Natural killer cell treated with Interleukin-12 subunit alpha and Interleukin-12 subunit beta and Interleukin-15 and Interleukin-18, amount 100 ng/mL, for 72 hours (primary cell): ENCODE results near the gene GNG13. TPM values are rescaled to one million over a fixed set of nuclear protein-coding genes. Genes with fewer than 3 reads are reported as not detected.

Source experiments
- ATAC-seq, 2 donors: fragments of 150-1000 bp; cut with Tn5 transposase in 1 of 2; sonication (Bioruptor Pico), chemical (Tn5 transposase) in 1 of 2; 2 replicates each; pipeline ENCODE4 v1.10.0; 2021
- DNase-seq: peaks from one replicate; pipeline ENCODE4 v3.0.0; 2022; ENCODE audit warnings: low spot score
- H3K27ac Mint-ChIP-seq, 2 donors: 1 replicate in 1 of 2; 2 replicates in 1 of 2; pipeline ENCODE4 v1.8.0; 2022; ENCODE audit warnings: mixed read lengths in 2 of 2, mild to moderate bottlenecking in 1 of 2, moderate library complexity in 1 of 2
- H3K27me3 Mint-ChIP-seq, 2 donors: 1 replicate in 1 of 2; 2 replicates in 1 of 2; pipeline ENCODE4 v1.8.0; 2022; ENCODE audit warnings: mixed read lengths in 2 of 2
- H3K36me3 Mint-ChIP-seq: one replicate; pipeline ENCODE4 v1.8.0; 2022; ENCODE audit warnings: mixed read lengths
- H3K4me1 Mint-ChIP-seq, 2 donors: 1 replicate in 1 of 2; 2 replicates in 1 of 2; pipeline ENCODE4 v1.8.0; 2022; ENCODE audit warnings: low read depth in 2 of 2, mixed read lengths in 2 of 2, mild to moderate bottlenecking in 1 of 2
- H3K4me3 Mint-ChIP-seq: one replicate; pipeline ENCODE4 v1.8.0; 2022; ENCODE audit warnings: mixed read lengths
- H3K9me3 Mint-ChIP-seq: 2 replicates; pipeline ENCODE4 v1.8.0; 2022; ENCODE audit warnings: mixed read lengths
- total RNA-seq, 2 donors: library from RNA; stranded (reverse); gene quantifications; one replicate each; pipeline ENCODE4 v1.2.3, GENCODE V29; 2022

GNG13 gene
- not detected for total RNA-seq

DNA sequence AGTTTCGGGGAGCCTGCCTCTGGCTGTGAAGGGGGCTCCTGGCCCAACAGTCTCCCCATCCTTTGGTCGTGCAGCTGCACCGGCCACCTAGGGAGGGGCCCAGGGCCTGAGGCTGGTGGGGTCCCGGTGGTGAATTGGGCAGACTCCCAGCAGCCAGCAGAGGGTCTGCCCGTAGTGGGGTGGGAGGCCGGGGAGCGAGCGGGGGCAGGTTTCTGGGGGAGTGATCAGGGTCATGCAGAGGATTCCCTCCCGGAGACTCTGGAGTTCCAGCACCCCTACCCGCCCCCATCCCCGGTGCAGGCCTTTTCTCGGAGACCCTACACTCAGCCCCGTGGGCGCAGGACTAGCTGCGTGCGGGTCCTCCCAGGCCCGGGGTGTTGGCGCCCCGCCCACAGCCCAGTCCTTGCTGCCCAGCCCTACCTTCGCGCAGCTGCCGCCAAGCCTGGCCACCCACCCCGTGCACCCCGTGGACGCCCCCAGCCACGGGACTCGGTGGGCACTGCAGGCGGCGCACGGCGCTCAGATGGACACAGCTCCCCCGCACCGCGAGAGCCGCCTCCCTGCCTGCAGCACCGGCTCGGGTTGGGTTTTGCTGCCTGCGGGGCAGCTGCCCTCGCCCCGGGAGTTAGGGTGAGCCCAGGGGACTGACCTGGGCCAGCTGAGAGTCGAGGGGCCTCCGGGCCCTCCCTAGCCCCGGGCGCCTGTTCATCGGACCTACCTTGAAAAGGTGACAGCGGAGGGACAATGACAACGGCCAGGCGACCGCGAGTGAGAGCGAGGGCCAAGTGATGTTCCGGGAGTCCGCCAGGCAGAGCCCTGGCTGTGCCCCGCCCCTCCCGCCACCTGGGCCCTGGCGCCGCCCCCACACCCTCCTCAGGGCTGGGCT lies at the start of gene GNG13:
Gene GNG13, minus strand, starts transcription at position 787 of the 886 bp plus-strand sequence. CDS start 1,657 bp downstream, outside the sequence.
- no peak for ATAC-seq
- Mint-ChIP-seq H3K9me3 (no peaks in the 10 kb centered on the region), H3K27me3 (peaks cover 0 to 3% of the 10 kb centered on the region in 2 donors), H3K4me3 (no peak within 1 kb of the TSS), H3K36me3 (no peaks in the 10 kb centered on the region), H3K4me1 (no peaks in the 10 kb centered on the region), H3K27ac (no peak within 1 kb of the TSS)
- no peak for DNase-seq

- H3K27me3 Mint-ChIP-seq = no peaks in the 10 kb centered on the region
- DNase-seq = no peak
- peaks cover 9% of the 10 kb centered on the region for H3K36me3 Mint-ChIP-seq
- no peak overlapping the region for H3K4me3 Mint-ChIP-seq
- H3K4me1 Mint-ChIP-seq = peaks cover 0 to 9% of the 10 kb centered on the region in 2 donors
- H3K9me3 Mint-ChIP-seq = peaks cover 4% of the 10 kb centered on the region
- H3K27ac Mint-ChIP-seq = no peak overlapping the region
- no peak for ATAC-seq
Observed at GRCh38 chr16:848510-849253, 48.1 kb upstream of the GNG13 start.

DNA sequence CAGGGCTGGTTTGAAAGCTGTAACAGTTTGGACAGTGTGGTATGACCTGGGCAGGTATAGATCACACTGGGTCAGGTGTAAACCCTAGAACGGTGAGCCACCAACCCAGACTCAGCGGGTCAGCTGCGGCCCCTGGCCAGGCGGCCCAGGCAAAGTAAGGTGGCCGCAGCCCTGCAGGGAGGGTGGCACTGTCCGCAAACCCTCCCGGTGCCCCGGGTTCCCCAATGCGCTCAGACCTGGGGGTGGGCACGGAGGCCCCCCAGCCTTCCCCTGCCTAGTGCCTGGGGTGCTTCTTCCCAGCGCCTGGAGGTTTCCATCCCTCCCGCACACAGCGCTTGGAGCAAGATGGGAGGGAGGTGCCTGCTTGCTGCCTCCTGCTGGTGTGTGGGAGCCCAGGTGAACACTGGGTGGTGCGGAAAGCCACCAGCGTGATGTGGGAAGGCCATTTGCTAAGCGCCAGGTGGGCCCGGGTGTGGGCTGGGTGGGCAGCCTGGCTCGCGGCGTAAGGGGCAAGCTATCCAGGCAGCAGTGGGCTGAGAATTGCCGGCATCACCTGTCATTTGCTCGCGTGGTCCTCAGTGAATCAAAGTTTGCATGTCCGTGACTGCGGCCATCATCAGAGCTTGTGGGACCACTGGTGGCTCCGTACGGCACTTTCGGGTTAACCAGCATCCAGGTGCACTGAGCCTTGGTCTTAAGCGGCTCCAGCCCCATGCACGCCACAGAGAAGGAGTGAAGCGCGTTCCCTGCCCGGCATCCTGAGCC lies 47.3 kb upstream of the GNG13 start:
- peaks cover 0 to 6% of the 10 kb centered on the region in 2 donors for H3K4me1 Mint-ChIP-seq
- no peak for ATAC-seq
- no peak overlapping the region for H3K27ac Mint-ChIP-seq
- no peaks in the 10 kb centered on the region for H3K27me3 Mint-ChIP-seq
- H3K36me3 Mint-ChIP-seq = peaks cover 9% of the 10 kb centered on the region
- peaks cover 4% of the 10 kb centered on the region for H3K9me3 Mint-ChIP-seq
- no peak overlapping the region for H3K4me3 Mint-ChIP-seq
- DNase-seq = no peak

DNA sequence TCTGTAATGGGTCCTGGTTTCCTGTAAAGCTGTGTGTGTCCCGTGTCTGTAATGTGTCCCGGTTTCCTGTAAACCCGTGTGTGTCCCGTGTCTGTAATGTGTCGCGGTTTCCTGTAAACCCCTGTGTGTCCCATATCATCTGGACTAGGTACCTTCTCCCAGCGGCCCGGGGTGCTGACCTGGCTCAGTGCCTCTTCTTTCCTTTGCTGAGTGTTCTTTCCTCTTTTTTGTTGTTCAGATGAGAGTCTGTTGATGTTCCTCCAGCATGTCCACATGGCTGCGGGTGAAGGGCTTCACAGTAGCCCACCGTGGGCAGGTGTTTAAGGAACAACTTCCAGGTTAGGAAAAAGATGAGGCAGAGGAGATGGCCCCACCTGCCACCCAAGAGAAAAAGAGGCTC lies 46.6 kb upstream of the GNG13 start:
- Mint-ChIP-seq H3K36me3 (peaks cover 9% of the 10 kb centered on the region), H3K27ac (no peak overlapping the region), H3K27me3 (no peaks in the 10 kb centered on the region), H3K9me3 (peaks cover 4% of the 10 kb centered on the region), H3K4me1 (peaks cover 0 to 6% of the 10 kb centered on the region in 2 donors), H3K4me3 (no peak overlapping the region)
- no peak for DNase-seq
- ATAC-seq = no peak

- peaks cover 0 to under 1% of the 10 kb centered on the region in 2 donors for H3K4me1 Mint-ChIP-seq
- peaks cover under 1% of the 10 kb centered on the region for H3K9me3 Mint-ChIP-seq
- H3K27ac Mint-ChIP-seq = no peak overlapping the region
- no peaks in the 10 kb centered on the region for H3K27me3 Mint-ChIP-seq
- peaks cover 5% of the 10 kb centered on the region for H3K36me3 Mint-ChIP-seq
- no peak for DNase-seq
- no peak for ATAC-seq
- no peak overlapping the region for H3K4me3 Mint-ChIP-seq
Observed at GRCh38 chr16:845351-845745, 44.8 kb upstream of the GNG13 start.

GRCh38 chr16:844638-845350 lies 44.3 kb upstream of the GNG13 start:
- Mint-ChIP-seq H3K4me3 (no peak overlapping the region), H3K27ac (no peak overlapping the region), H3K36me3 (no peaks in the 10 kb centered on the region), H3K27me3 (no peaks in the 10 kb centered on the region), H3K9me3 (no peaks in the 10 kb centered on the region), H3K4me1 (no peaks in the 10 kb centered on the region)
- ATAC-seq = peak in 1 of 2 donors; percentile 24
- no peak for DNase-seq

- Mint-ChIP-seq H3K4me3 (no peak overlapping the region), H3K9me3 (no peaks in the 10 kb centered on the region), H3K27ac (no peak overlapping the region), H3K36me3 (no peaks in the 10 kb centered on the region), H3K27me3 (no peaks in the 10 kb centered on the region), H3K4me1 (no peaks in the 10 kb centered on the region)
- no peak for ATAC-seq
- DNase-seq = no peak
Observed at GRCh38 chr16:843771-844170, 43.2 kb upstream of the GNG13 start.

DNA sequence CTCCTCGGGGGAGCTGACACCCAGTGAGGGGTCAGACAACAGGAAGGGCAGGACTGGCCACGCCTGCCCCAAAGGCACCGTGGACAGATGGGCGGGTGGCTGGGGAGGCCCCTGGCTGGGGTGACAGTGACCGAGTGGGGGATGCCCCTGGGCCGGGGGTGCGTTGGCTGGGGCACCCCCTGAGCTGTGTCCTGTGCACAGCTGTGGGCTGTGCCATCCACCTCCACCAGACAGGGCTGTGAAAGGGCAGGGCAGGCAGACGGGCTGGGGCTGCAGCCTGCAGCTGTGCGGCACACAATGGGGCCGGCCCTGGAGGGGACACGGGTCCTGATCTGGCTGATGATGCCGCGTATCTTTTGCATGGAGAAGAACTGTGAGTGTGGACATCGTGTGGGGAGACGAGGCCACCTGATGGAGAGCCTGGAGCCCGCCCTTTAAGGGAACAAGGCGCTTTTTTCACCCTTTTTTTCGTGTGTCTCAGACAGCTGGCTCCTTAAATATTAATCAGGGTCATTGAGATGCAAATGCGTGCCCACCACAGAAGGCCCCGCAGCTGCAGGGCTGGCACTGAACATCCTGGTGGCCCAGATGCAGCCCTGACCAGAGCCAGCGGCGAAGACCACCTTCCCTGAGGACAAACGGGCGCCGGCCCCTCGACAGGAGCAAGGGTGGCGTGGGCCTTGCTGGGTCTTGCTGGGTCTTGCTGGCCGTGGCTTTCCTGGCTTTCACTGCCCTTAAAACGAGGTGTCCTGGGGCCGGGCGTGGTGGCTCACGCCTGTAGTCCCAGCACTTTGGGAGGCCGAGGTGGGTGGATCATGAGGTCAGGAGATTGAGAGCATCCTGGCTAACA lies 42.4 kb upstream of the GNG13 start:
- Mint-ChIP-seq H3K27me3 (no peaks in the 10 kb centered on the region), H3K4me3 (no peak overlapping the region), H3K27ac (no peak overlapping the region), H3K36me3 (no peaks in the 10 kb centered on the region), H3K4me1 (no peaks in the 10 kb centered on the region), H3K9me3 (no peaks in the 10 kb centered on the region)
- no peak for DNase-seq
- no peak for ATAC-seq

DNA sequence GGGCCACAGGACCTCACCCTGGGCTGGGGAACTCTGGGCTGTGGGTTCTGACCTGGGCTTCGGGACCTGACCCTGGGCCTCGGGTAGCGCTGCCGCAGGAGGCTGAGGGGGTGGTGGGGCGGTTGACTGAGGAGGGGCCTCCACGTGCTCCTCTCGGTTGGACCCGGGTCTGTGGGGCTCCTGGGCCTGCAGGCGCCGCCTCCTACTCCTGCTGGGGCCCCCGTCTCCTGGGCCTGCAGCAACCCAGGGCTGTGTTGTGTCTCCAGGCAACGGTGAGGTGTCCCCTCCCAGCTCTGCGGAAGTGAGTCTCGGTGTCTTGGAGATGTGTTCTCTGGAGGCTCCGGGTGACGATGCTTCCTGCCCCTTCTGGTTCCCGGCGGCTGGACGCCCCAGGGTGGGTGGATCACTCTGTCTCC lies 41.5 kb upstream of the GNG13 start:
- H3K27ac Mint-ChIP-seq = no peak overlapping the region
- H3K9me3 Mint-ChIP-seq = no peaks in the 10 kb centered on the region
- peaks cover under 1% of the 10 kb centered on the region for H3K36me3 Mint-ChIP-seq
- no peak for DNase-seq
- ATAC-seq = no peak
- no peak overlapping the region for H3K4me3 Mint-ChIP-seq
- H3K4me1 Mint-ChIP-seq = no peaks in the 10 kb centered on the region
- no peaks in the 10 kb centered on the region for H3K27me3 Mint-ChIP-seq

DNA sequence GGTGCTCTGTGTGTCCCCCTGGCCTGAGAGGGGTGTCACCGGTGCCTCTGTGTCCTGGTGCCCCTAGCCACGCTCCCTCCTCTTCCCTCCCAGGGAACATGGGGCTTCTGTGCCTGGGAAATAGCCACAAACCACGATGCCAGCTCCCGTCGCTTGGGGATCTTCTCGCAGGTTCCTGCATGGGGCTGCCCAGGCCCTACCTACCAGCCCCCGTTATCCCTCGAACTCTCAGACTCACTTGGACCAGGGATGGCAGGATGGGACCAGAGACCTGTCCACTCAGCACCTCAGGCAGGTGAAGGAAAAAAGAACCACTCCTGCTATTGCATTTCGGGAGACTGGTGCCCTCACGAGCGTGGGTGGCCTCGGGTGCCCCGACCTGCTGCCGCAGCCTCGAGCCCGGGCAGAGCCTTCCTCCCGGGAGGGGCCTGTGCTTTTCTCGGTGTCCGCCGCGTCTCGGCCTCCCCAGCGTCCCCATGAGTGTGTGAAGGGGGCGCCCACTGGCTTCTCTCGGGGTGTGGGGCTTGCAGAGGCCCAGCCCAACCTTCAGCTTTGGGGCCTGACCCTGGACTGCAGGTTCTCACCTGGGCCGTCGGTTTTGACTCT lies 41.0 kb upstream of the GNG13 start:
- H3K9me3 Mint-ChIP-seq = peaks cover under 1% of the 10 kb centered on the region
- no peak for DNase-seq
- no peak for ATAC-seq
- H3K4me3 Mint-ChIP-seq = no peak overlapping the region
- H3K36me3 Mint-ChIP-seq = peaks cover 5% of the 10 kb centered on the region
- no peak overlapping the region for H3K27ac Mint-ChIP-seq
- H3K4me1 Mint-ChIP-seq = no peaks in the 10 kb centered on the region
- H3K27me3 Mint-ChIP-seq = no peaks in the 10 kb centered on the region

DNA sequence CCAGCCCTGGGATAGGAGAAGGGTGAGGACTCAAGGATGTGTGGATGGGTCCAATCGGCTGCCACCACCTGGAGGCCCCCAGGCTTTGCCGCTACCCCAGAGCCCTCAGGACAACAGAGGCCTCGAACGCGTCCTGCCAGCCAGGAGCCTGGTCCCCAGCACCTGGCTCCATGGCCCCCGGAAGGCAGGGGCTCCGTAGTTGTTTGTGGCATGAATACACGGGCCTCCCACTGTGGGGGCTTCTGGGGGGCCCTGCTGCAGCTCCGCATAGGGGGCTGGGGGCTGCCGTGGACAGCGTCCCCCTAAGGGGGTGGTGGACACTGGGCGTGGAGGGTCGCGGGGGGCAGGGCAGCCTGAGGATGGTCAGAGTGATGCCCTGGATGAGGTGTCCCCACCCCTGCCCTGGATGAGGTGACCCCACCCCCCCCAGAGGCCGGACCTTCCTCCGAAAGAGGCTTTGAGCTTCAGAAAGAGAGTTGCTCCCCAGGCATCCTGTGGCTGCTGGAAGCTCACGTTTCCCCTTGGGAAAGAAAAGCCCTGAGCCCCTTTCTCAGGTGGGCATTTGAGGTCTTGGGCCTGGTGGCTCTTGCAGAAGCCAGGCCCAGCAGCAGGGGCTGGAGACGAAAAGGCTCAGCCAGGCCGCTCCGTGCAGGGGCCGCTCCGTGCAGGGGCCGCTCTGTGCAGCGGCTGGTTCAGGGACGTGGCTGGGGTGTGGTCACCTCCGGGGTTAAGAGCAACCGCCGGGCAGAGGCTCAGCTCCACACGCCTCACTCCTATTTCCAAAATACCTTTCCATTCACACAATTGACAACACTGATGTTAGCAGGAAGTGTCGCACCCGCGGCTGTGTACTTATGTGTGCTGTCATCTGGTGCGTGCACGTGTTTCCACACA lies 40.3 kb upstream of the GNG13 start:
- DNase-seq (no peak), ATAC-seq (no peak)
- H3K4me3 Mint-ChIP-seq = no peak overlapping the region
- no peaks in the 10 kb centered on the region for H3K4me1 Mint-ChIP-seq
- no peaks in the 10 kb centered on the region for H3K27me3 Mint-ChIP-seq
- H3K27ac Mint-ChIP-seq = no peak overlapping the region
- peaks cover 5% of the 10 kb centered on the region for H3K9me3 Mint-ChIP-seq
- peaks cover 11% of the 10 kb centered on the region for H3K36me3 Mint-ChIP-seq
